GM23338 (cell line): ENCODE data around the gene NVL. TPM values are rescaled to one million over a fixed set of nuclear protein-coding genes. Genes with fewer than 3 reads are reported as not detected.

Experiments
- ATAC-seq: fragments of 200-7000 bp; cut with Tn5 transposase; 3 replicates; pipeline ENCODE4 v1.9.1; 2020
- DNase-seq: peaks from one replicate; pipeline ENCODE4 v3.0.0-alpha.2; 2015; ENCODE audit warnings: low spot score
- H2AFZ ChIP-seq: fragments of 200-600 bp; sonication (generic); 2 replicates; pipeline ENCODE4 v1.8.0; 2016; ENCODE audit warnings: antibody characterized with exemption, mild to moderate bottlenecking, moderate library complexity
- H3F3A ChIP-seq: fragments of 200-600 bp; sonication (generic); replicated peaks from 2 replicates; pipeline ENCODE4 v1.8.0; 2017; ENCODE audit warnings: antibody characterized with exemption, mixed run types, low read depth
- H3K27ac ChIP-seq: fragments of 200-600 bp; sonication (generic); 2 replicates; pipeline ENCODE4 v1.6.1; 2016; ENCODE audit warnings: low read depth
- H3K27me3 ChIP-seq: fragments of 200-600 bp; sonication (generic); 2 replicates; pipeline ENCODE4 v1.8.0; 2016; ENCODE audit warnings: mild to moderate bottlenecking, mixed run types, moderate library complexity; ENCODE audit not compliant: insufficient read depth
- H3K36me3 ChIP-seq: fragments of 200-600 bp; sonication (generic); 2 replicates; pipeline ENCODE4 v1.8.0; 2016; ENCODE audit warnings: mild to moderate bottlenecking; ENCODE audit not compliant: insufficient read depth
- H3K4me1 ChIP-seq: fragments of 200-600 bp; sonication (generic); 2 replicates; pipeline ENCODE4 v1.8.0; 2016; ENCODE audit warnings: mild to moderate bottlenecking, moderate library complexity; ENCODE audit not compliant: insufficient read depth
- H3K4me2 ChIP-seq: fragments of 200-600 bp; sonication (generic); 2 replicates; pipeline ENCODE4 v1.7.1; 2017; ENCODE audit warnings: mixed run types
- H3K4me3 ChIP-seq: fragments of 200-600 bp; sonication (generic); 2 replicates; pipeline ENCODE4 v1.6.1; 2016; ENCODE audit warnings: mixed run types
- H3K79me2 ChIP-seq: fragments of 200-600 bp; sonication (generic); replicated peaks from 2 replicates; pipeline ENCODE4 v1.8.0; 2017; ENCODE audit warnings: mild to moderate bottlenecking; ENCODE audit not compliant: insufficient read depth
- H3K9me2 ChIP-seq: fragments of 200-600 bp; sonication (generic); 2 replicates; pipeline ENCODE4 v1.8.0; 2017; ENCODE audit not compliant: insufficient read depth
- H4K20me1 ChIP-seq: fragments of 200-600 bp; sonication (generic); replicated peaks from 2 replicates; pipeline ENCODE4 v1.8.0; 2017; ENCODE audit warnings: mild to moderate bottlenecking; ENCODE audit not compliant: insufficient read depth
- H3K27ac Mint-ChIP-seq: 2 replicates; pipeline ENCODE4 v1.8.0; 2020; ENCODE audit warnings: inconsistent platforms, mild to moderate bottlenecking, moderate library complexity, mixed read lengths
- H3K27me3 Mint-ChIP-seq: 3 replicates; pipeline ENCODE4 v1.8.0; 2022; ENCODE audit warnings: low read depth, mild to moderate bottlenecking, moderate library complexity, mixed read lengths, inconsistent platforms; ENCODE audit not compliant: insufficient read depth, poor library complexity
- H3K36me3 Mint-ChIP-seq: 3 replicates; pipeline ENCODE4 v1.8.0; 2021; ENCODE audit warnings: low read depth, mild to moderate bottlenecking, inconsistent platforms, moderate library complexity, mixed read lengths
- H3K4me1 Mint-ChIP-seq: 3 replicates; pipeline ENCODE4 v1.8.0; 2020; ENCODE audit warnings: mild to moderate bottlenecking, inconsistent platforms, mixed read lengths
- H3K4me3 Mint-ChIP-seq: 3 replicates; pipeline ENCODE4 v1.8.0; 2021; ENCODE audit warnings: moderate library complexity, mild to moderate bottlenecking, inconsistent platforms, mixed read lengths
- H3K9me3 Mint-ChIP-seq: 3 replicates; pipeline ENCODE4 v1.8.0; 2020; ENCODE audit warnings: moderate library complexity, mild to moderate bottlenecking, inconsistent platforms, mixed read lengths
- CREB1 ChIP-seq: fragments of 250-450 bp; sonication (Bioruptor Pico); IDR thresholded peaks from 2 replicates; pipeline ENCODE4 v1.5.0; 2020; ENCODE audit warnings: low read depth, mild to moderate bottlenecking, moderate library complexity
- CTCF ChIP-seq, 2 experiments: fragments of 200-600 bp in 1 of 2; sonication (generic) in 1 of 2; conservative IDR thresholded peaks; 2 replicates each; pipeline versions ENCODE4 v1.5.1 to v1.6.1; 2016 to 2017; ENCODE audit warnings: antibody characterized with exemption in 2 of 2, low read depth in 2 of 2, mild to moderate bottlenecking in 2 of 2, moderate library complexity in 1 of 2
- EZH2 ChIP-seq: fragments of 200-600 bp; sonication (generic); IDR thresholded peaks from one replicate; pipeline ENCODE4 v1.8.0; 2017; ENCODE audit warnings: antibody characterized with exemption, mild to moderate bottlenecking, low read depth; ENCODE audit not compliant: unreplicated experiment
- EZH2phosphoT487 ChIP-seq: fragments of 200-600 bp; sonication (generic); IDR thresholded peaks from one replicate; pipeline ENCODE4 v1.8.1; 2018; ENCODE audit warnings: antibody characterized with exemption; ENCODE audit not compliant: unreplicated experiment
- JUNB ChIP-seq: IDR thresholded peaks from one replicate; pipeline ENCODE4 v1.6.1; 2016; ENCODE audit warnings: antibody characterized with exemption; ENCODE audit not compliant: unreplicated experiment
- NANOG ChIP-seq: IDR thresholded peaks from 2 replicates; pipeline ENCODE4 v1.6.1; 2016; ENCODE audit warnings: antibody characterized with exemption, borderline replicate concordance
- POLR2AphosphoS5 ChIP-seq: IDR thresholded peaks from 2 replicates; pipeline ENCODE4 v1.6.1; 2016; ENCODE audit warnings: antibody characterized with exemption, low read depth
- REST ChIP-seq: IDR thresholded peaks from one replicate; pipeline ENCODE4 v1.6.1; 2018; ENCODE audit warnings: antibody characterized with exemption; ENCODE audit not compliant: unreplicated experiment
- STAT1 ChIP-seq: IDR thresholded peaks from one replicate; pipeline ENCODE4 v1.6.1; 2016; ENCODE audit warnings: antibody characterized with exemption; ENCODE audit not compliant: unreplicated experiment
- ZNF114 ChIP-seq: fragments of 250-450 bp; sonication (Bioruptor Pico); IDR thresholded peaks from 2 replicates; pipeline ENCODE4 v1.5.0; 2020; ENCODE audit warnings: mild to moderate bottlenecking, moderate library complexity
- ZNF331 ChIP-seq: fragments of 250-450 bp; sonication (Bioruptor Pico); IDR thresholded peaks from 2 replicates; pipeline ENCODE4 v1.5.0; 2020; ENCODE audit warnings: low read depth, mild to moderate bottlenecking, moderate library complexity
- ZNF462 ChIP-seq: fragments of 250-450 bp; sonication (Bioruptor Pico); IDR thresholded peaks from 2 replicates; pipeline ENCODE4 v1.5.0; 2020; ENCODE audit warnings: mild to moderate bottlenecking, moderate library complexity
- polyA plus RNA-seq: library from polyadenylated mRNA; unstranded; fragments of >200 nt; fragmentation: Nextera tagmentation; extraction: Ambion mirVana; gene quantifications from 2 replicates; pipeline ENCODE4 v1.2.1, GENCODE V29; 2016
- total RNA-seq: library from RNA; depleted of rRNA; stranded (reverse); fragments of >200 nt; shearing (Covaris generic); gene quantifications from 2 replicates; pipeline ENCODE4 v1.2.3, GENCODE V29; 2014
- TF ChIP-seq, protein P1 (sequence below): IDR thresholded peaks from 2 replicates; pipeline ENCODE4 v1.6.1; 2016; ENCODE audit warnings: antibody characterized with exemption

NVL gene
- total and polyA plus RNA-seq, 2 experiments from 2014 or later = 44.4 to 71.7 TPM

GRCh38 chr1:224328644-224329043, 1.3 kb downstream of the NVL start:
- Histone ChIP-seq H3K4me2 (peak overlapping the region; percentile 74), H3F3A (no peaks in the 10 kb centered on the region), H3K4me3 (peak overlapping the region; percentile 93), H3K36me3 (no peaks in the 10 kb centered on the region), H3K27ac (0 out of 2 replicates have a peak overlapping the region, but pooled peaks have one; percentile 16), H2AFZ (no peak overlapping the region), H3K9me2 (no peaks in the 10 kb centered on the region), H4K20me1 (peaks cover 10% of the 10 kb centered on the region; the same call in 1 of the 2 replicates), H3K27me3 (no peaks in the 10 kb centered on the region), H3K79me2 (peaks cover 63% of the 10 kb centered on the region), H3K4me1 (peaks cover 7% of the 10 kb centered on the region; the same call in 1 of the 2 replicates)
- DNase-seq = no peak
- H3K36me3 Mint-ChIP-seq = peaks cover 10% of the 10 kb centered on the region
- H3K27me3 Mint-ChIP-seq = peaks cover 3% of the 10 kb centered on the region
- peak overlapping the region; percentile 96 for H3K4me3 Mint-ChIP-seq
- no peak for ATAC-seq
- H3K9me3 Mint-ChIP-seq = no peaks in the 10 kb centered on the region
- TF ChIP-seq EZH2phosphoT487 = no peak
- TF ChIP-seq ZNF331 = no peak
- no peak for TF ChIP-seq NANOG
- no peak for TF ChIP-seq REST
- TF ChIP-seq ZNF462 (CRISPR knock-in tag) = no peak
- TF ChIP-seq CTCF (conservative IDR thresholded peaks at IDR 0.05; ENCODE audit: low read depth in 2 of 2) = no peak
- TF ChIP-seq POLR2AphosphoS5 = no peak
- TF ChIP-seq, protein P1, sequence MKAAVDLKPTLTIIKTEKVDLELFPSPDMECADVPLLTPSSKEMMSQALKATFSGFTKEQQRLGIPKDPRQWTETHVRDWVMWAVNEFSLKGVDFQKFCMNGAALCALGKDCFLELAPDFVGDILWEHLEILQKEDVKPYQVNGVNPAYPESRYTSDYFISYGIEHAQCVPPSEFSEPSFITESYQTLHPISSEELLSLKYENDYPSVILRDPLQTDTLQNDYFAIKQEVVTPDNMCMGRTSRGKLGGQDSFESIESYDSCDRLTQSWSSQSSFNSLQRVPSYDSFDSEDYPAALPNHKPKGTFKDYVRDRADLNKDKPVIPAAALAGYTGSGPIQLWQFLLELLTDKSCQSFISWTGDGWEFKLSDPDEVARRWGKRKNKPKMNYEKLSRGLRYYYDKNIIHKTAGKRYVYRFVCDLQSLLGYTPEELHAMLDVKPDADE = no peak
- no peak for TF ChIP-seq STAT1
- no peak for TF ChIP-seq EZH2
- no peak for TF ChIP-seq JUNB
- TF ChIP-seq CREB1 (CRISPR knock-in tag) = no peak
- TF ChIP-seq ZNF114 (CRISPR knock-in tag) = no peak
- no peak overlapping the region; the same call in 1 of the 2 replicates for H3K27ac Mint-ChIP-seq
- peaks cover 10% of the 10 kb centered on the region; the same call in 2 of the 3 replicates for H3K4me1 Mint-ChIP-seq
